ENCODE results near the gene CRTC1.

The CRTC1 gene

GRCh38 chr19:18656337-18657086 is 27.0 kb upstream of the CRTC1 start:
- no peak for DNase-seq
- Histone ChIP-seq H3K36me3 (replicated peaks; ENCODE audit: insufficient read depth, low read length) (no peaks in the 10 kb centered on the region), H3K79me2 (ENCODE audit: low read length) (no peaks in the 10 kb centered on the region), H3K9me2 (replicated peaks; ENCODE audit: insufficient read depth, low read length) (no peaks in the 10 kb centered on the region), H3K4me3 (ENCODE audit: low read length) (no peak overlapping the region), H2AFZ (ENCODE audit: low read length) (no peak overlapping the region), H3K4me2 (ENCODE audit: low read depth, low read length) (no peak overlapping the region), H3K9ac (ENCODE audit: low read length) (no peak overlapping the region), H3K27ac (ENCODE audit: low read length) (no peak overlapping the region), H3K27me3 (replicated peaks; ENCODE audit: insufficient read depth, low read length) (no peaks in the 10 kb centered on the region), H3K9me3 (replicated peaks; ENCODE audit: insufficient read depth, low read length) (no peaks in the 10 kb centered on the region), H3K4me1 (ENCODE audit: low read length) (no peaks in the 10 kb centered on the region), H3F3A (ENCODE audit: insufficient read depth, low read length) (no peaks in the 10 kb centered on the region), H4K20me1 (ENCODE audit: insufficient read depth, low read length) (no peaks in the 10 kb centered on the region)
- no peak for TF ChIP-seq EZH2 (optimal IDR thresholded peaks at IDR 0.05; ENCODE audit: low read depth, low read length)
- TF ChIP-seq EZH2phosphoT487 (IDR thresholded peaks at IDR 0.05; ENCODE audit: low read length), result no peak
- TF ChIP-seq CTCF (IDR thresholded peaks at IDR 0.05; ENCODE audit: low read length), result no peak

GRCh38 chr19:18657590-18658365 is 25.7 kb upstream of the CRTC1 start:
- TF ChIP-seq CTCF (IDR thresholded peaks at IDR 0.05; ENCODE audit: low read length) (no peak), EZH2 (optimal IDR thresholded peaks at IDR 0.05; ENCODE audit: low read depth, low read length) (no peak), EZH2phosphoT487 (IDR thresholded peaks at IDR 0.05; ENCODE audit: low read length) (no peak)
- H3K79me2 ChIP-seq (ENCODE audit: low read length), result no peaks in the 10 kb centered on the region
- no peaks in the 10 kb centered on the region for H3K36me3 ChIP-seq (replicated peaks; ENCODE audit: insufficient read depth, low read length)
- no peaks in the 10 kb centered on the region for H3K4me1 ChIP-seq (ENCODE audit: low read length)
- H3K9me2 ChIP-seq (replicated peaks; ENCODE audit: insufficient read depth, low read length), result no peaks in the 10 kb centered on the region
- no peaks in the 10 kb centered on the region for H3K9me3 ChIP-seq (replicated peaks; ENCODE audit: insufficient read depth, low read length)
- H3K4me3 ChIP-seq (ENCODE audit: low read length), result no peak overlapping the region
- no peaks in the 10 kb centered on the region for H3K27me3 ChIP-seq (replicated peaks; ENCODE audit: insufficient read depth, low read length)
- no peaks in the 10 kb centered on the region for H3F3A ChIP-seq (ENCODE audit: insufficient read depth, low read length)
- H4K20me1 ChIP-seq (ENCODE audit: insufficient read depth, low read length), result no peaks in the 10 kb centered on the region
- H3K9ac ChIP-seq (ENCODE audit: low read length), result no peak overlapping the region
- no peak overlapping the region for H3K4me2 ChIP-seq (ENCODE audit: low read depth, low read length)
- DNase-seq, result no peak
- no peak overlapping the region for H3K27ac ChIP-seq (ENCODE audit: low read length)
- H2AFZ ChIP-seq (ENCODE audit: low read length), result no peak overlapping the region

- H2AFZ ChIP-seq (ENCODE audit: low read length), result no peak overlapping the region
- H3K9me2 ChIP-seq (replicated peaks; ENCODE audit: insufficient read depth, low read length), result no peaks in the 10 kb centered on the region
- no peak overlapping the region for H3K27ac ChIP-seq (ENCODE audit: low read length)
- no peaks in the 10 kb centered on the region for H3K36me3 ChIP-seq (replicated peaks; ENCODE audit: insufficient read depth, low read length)
- H3K27me3 ChIP-seq (replicated peaks; ENCODE audit: insufficient read depth, low read length), result no peaks in the 10 kb centered on the region
- H3K79me2 ChIP-seq (ENCODE audit: low read length), result no peaks in the 10 kb centered on the region
- H3K9me3 ChIP-seq (replicated peaks; ENCODE audit: insufficient read depth, low read length), result no peaks in the 10 kb centered on the region
- no peaks in the 10 kb centered on the region for H3F3A ChIP-seq (ENCODE audit: insufficient read depth, low read length)
- H3K9ac ChIP-seq (ENCODE audit: low read length), result no peak overlapping the region
- no peaks in the 10 kb centered on the region for H3K4me1 ChIP-seq (ENCODE audit: low read length)
- TF ChIP-seq EZH2 (optimal IDR thresholded peaks at IDR 0.05; ENCODE audit: low read depth, low read length) (no peak), CTCF (IDR thresholded peaks at IDR 0.05; ENCODE audit: low read length) (no peak)
- H3K4me3 ChIP-seq (ENCODE audit: low read length), result no peak overlapping the region
- no peak overlapping the region for H3K4me2 ChIP-seq (ENCODE audit: low read depth, low read length)
- no peaks in the 10 kb centered on the region for H4K20me1 ChIP-seq (ENCODE audit: insufficient read depth, low read length)
- DNase-seq, result no peak
Measured at GRCh38 chr19:18658366-18658855, 25.1 kb upstream of the CRTC1 start.

All from MM.1S (cell line).